DMS114 treated with DMSO at 0.1 percent for 48 hours (cell line): Measurements from ENCODE around the gene ETFDH.
"Not testable (repeated sequence)": the region's sequence is repeated elsewhere in the genome, so short reads cannot be mapped to it uniquely, and the experiment has no call there.

Source experiments
- DNase-seq: peaks from one replicate; lab custom pipeline; 2025; ENCODE audit not compliant: unreplicated experiment; lab: John Stamatoyannopoulos, UW

ETFDH gene

GRCh38 chr4:158671915-158672806 is at the start of gene ETFDH:
Gene ETFDH (plus strand): TSS chr4:158672296. CDS start chr4:158672457, 161 bp downstream.
- DNase-seq = peak; percentile 96

GRCh38 chr4:158624889-158625478 is 47.1 kb upstream of the ETFDH start:
- DNase-seq = peak; percentile 63

GRCh38 chr4:158625544-158625943 is 46.6 kb upstream of the ETFDH start:
- no peak for DNase-seq

GRCh38 chr4:158630893-158631292 is 41.2 kb upstream of the ETFDH start:
- no peak for DNase-seq

- DNase-seq = no peak
These were observed 35.5 kb upstream of the ETFDH start for GRCh38 chr4:158636619-158637018.

GRCh38 chr4:158644356-158644755 is 27.7 kb upstream of the ETFDH start:
- no peak for DNase-seq

- DNase-seq = no peak
These were observed 27.3 kb upstream of the ETFDH start for GRCh38 chr4:158644760-158645159.

GRCh38 chr4:158649111-158649680 is 22.9 kb upstream of the ETFDH start:
- no peak for DNase-seq

- DNase-seq = no peak
These were observed 19.2 kb upstream of the ETFDH start for GRCh38 chr4:158652920-158653319.

- no peak for DNase-seq
These were observed 15.7 kb upstream of the ETFDH start for GRCh38 chr4:158656439-158656838.

- no peak for DNase-seq
These were observed 14.8 kb upstream of the ETFDH start for GRCh38 chr4:158657291-158657690.

GRCh38 chr4:158663255-158663654 is 8.8 kb upstream of the ETFDH start:
- not testable (repeated sequence) for DNase-seq

GRCh38 chr4:158663707-158664625 is 8.1 kb upstream of the ETFDH start:
- DNase-seq = not testable (repeated sequence)

- DNase-seq = no peak
These were observed 7.3 kb upstream of the ETFDH start for GRCh38 chr4:158664806-158665205.

- no peak for DNase-seq
These were observed 5.2 kb upstream of the ETFDH start for GRCh38 chr4:158666892-158667291.

- peak; percentile 15 for DNase-seq
These were observed 4.4 kb upstream of the ETFDH start for GRCh38 chr4:158667651-158668198.

- no peak for DNase-seq
These were observed 2.8 kb upstream of the ETFDH start for GRCh38 chr4:158669310-158669709.

GRCh38 chr4:158670975-158671664 is 976 bp upstream of the ETFDH start:
- DNase-seq = peak; percentile 56

GRCh38 chr4:158671665-158671914 is 506 bp upstream of the ETFDH start, which contains the start of gene C4orf46:
Gene C4orf46 (minus strand): TSS chr4:158671887. CDS start chr4:158671801, 86 bp downstream.
- DNase-seq = no peak

- no peak for DNase-seq
These were observed 1.5 kb downstream of the ETFDH start for GRCh38 chr4:158673633-158674032.
